ENCODE data around the gene SF3B6. TPM values are rescaled to one million over a fixed set of nuclear protein-coding genes. Genes with fewer than 3 reads are reported as not detected.

SF3B6 gene
- total and polyA plus RNA-seq, 9 of the 15 experiments (the other 6 are each of a cell fraction or from before 2014, with no cell fraction given): 146 to 591 (median 295) TPM

- Histone ChIP-seq H3K9me3 (replicated peaks; ENCODE audit: control insufficient read depth, insufficient read depth, low read depth, low read length) (0 out of 2 replicates have a peak, but pooled peaks cover 3% of the 10 kb centered on the region), H3K4me1 (replicated peaks in 1 of 2; ENCODE audit: control insufficient read depth in 2 of 2, insufficient read depth in 2 of 2, low read length in 2 of 2) (peaks cover 4 to 14% of the 10 kb centered on the region in 2 experiments; a peak in 3 of 5 replicates), H3K36me3 (ENCODE audit: control insufficient read depth, insufficient read depth, low read length) (no peaks in the 10 kb centered on the region), H4K20me1 (replicated peaks; ENCODE audit: control insufficient read depth, insufficient read depth, low read length) (no peaks in the 10 kb centered on the region), H3K27me3 (ENCODE audit: control insufficient read depth in 2 of 2, insufficient read depth in 2 of 2, low read length in 2 of 2) (no peaks in the 10 kb centered on the region), H3K4me3 (no peak overlapping the region), H3K79me2 (ENCODE audit: control insufficient read depth, insufficient read depth, low read length) (no peaks in the 10 kb centered on the region), H2AFZ (ENCODE audit: low read depth, low read length) (peak overlapping the region; percentile 42), H3K9ac (ENCODE audit: insufficient read depth in 1 of 2, low read depth in 2 of 2, low read length in 2 of 2) (0 out of 4 replicates have a peak overlapping the region, but pooled peaks of 1 of the 2 experiments have one; percentile 9), H3K4me2 (ENCODE audit: insufficient read depth, low read length) (peak overlapping the region; percentile 61), H3K9me1 (ENCODE audit: control insufficient read depth, insufficient read depth, low read length) (no peaks in the 10 kb centered on the region), H3K27ac (ENCODE audit: extremely low read depth, low read depth, low read length) (peak overlapping the region; percentile 54; the same call in 2 of the 3 replicates)
- intact Hi-C loops (cut with micrococcal nuclease): no loop called here
- BruUV-seq (replicated peaks): no TSS peak
- in situ Hi-C loops (cut with MboI): no loop called here
- WGBS (ENCODE audit: insufficient coverage, low coverage, missing lambda C conversion rate): 9% methylated on average over 2 of the region's 2 CpGs
- ChIA-PET POLR2A (interaction anchor here (0.8 to 2.7 kb wide), 5 partner anchors 9 to 56 kb away, joined by 3 to 25 read pairs (median 3); partner anchors contain the start of genes FAM228B and PFN4), CTCF (ENCODE audit: low intra/inter-chr PET ratio) (no interaction called here)
- DNase-seq (ENCODE audit: extremely low read depth in 1 of 4, low spot score in 3 of 4) (peak in 2 of 4 experiments; percentile 31 to 38), FAIRE-seq (peak; percentile 69), ATAC-seq (peak; percentile 74)
- 0 out of 4 replicates have a peak, but pooled peaks of 1 of the 2 experiments have one; percentile 12 for TF ChIP-seq HDAC1 (IDR thresholded peaks at IDR 0.05)
- TF ChIP-seq, protein P1, sequence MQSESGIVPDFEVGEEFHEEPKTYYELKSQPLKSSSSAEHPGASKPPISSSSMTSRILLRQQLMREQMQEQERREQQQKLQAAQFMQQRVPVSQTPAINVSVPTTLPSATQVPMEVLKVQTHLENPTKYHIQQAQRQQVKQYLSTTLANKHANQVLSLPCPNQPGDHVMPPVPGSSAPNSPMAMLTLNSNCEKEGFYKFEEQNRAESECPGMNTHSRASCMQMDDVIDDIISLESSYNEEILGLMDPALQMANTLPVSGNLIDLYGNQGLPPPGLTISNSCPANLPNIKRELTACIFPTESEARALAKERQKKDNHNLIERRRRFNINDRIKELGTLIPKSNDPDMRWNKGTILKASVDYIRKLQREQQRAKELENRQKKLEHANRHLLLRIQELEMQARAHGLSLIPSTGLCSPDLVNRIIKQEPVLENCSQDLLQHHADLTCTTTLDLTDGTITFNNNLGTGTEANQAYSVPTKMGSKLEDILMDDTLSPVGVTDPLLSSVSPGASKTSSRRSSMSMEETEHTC (IDR thresholded peaks at IDR 0.05): no peak
- no peak for TF ChIP-seq HDAC3 (IDR thresholded peaks at IDR 0.05; ENCODE audit: borderline replicate concordance, partially characterized antibody)
- no peak for TF ChIP-seq ZNF263 (CRISPR knock-in tag; IDR thresholded peaks at IDR 0.05; ENCODE audit: borderline replicate concordance)
- no peak for TF ChIP-seq SPI1 (IDR thresholded peaks at IDR 0.05; ENCODE audit: borderline replicate concordance, low read depth, low read length)
- no peak for TF ChIP-seq MEF2D (tag; conservative IDR thresholded peaks at IDR 0.05; ENCODE audit: low read depth)
- TF ChIP-seq, protein P2, sequence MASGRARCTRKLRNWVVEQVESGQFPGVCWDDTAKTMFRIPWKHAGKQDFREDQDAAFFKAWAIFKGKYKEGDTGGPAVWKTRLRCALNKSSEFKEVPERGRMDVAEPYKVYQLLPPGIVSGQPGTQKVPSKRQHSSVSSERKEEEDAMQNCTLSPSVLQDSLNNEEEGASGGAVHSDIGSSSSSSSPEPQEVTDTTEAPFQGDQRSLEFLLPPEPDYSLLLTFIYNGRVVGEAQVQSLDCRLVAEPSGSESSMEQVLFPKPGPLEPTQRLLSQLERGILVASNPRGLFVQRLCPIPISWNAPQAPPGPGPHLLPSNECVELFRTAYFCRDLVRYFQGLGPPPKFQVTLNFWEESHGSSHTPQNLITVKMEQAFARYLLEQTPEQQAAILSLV (tag; IDR thresholded peaks at IDR 0.05): no peak
- TF ChIP-seq, protein P3, sequence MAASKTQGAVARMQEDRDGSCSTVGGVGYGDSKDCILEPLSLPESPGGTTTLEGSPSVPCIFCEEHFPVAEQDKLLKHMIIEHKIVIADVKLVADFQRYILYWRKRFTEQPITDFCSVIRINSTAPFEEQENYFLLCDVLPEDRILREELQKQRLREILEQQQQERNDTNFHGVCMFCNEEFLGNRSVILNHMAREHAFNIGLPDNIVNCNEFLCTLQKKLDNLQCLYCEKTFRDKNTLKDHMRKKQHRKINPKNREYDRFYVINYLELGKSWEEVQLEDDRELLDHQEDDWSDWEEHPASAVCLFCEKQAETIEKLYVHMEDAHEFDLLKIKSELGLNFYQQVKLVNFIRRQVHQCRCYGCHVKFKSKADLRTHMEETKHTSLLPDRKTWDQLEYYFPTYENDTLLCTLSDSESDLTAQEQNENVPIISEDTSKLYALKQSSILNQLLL (CRISPR knock-in tag; IDR thresholded peaks at IDR 0.05; ENCODE audit: borderline replicate concordance): no peak
- TF ChIP-seq ZNF668 (CRISPR knock-in tag; IDR thresholded peaks at IDR 0.05): no peak
- TF ChIP-seq, protein P4, sequence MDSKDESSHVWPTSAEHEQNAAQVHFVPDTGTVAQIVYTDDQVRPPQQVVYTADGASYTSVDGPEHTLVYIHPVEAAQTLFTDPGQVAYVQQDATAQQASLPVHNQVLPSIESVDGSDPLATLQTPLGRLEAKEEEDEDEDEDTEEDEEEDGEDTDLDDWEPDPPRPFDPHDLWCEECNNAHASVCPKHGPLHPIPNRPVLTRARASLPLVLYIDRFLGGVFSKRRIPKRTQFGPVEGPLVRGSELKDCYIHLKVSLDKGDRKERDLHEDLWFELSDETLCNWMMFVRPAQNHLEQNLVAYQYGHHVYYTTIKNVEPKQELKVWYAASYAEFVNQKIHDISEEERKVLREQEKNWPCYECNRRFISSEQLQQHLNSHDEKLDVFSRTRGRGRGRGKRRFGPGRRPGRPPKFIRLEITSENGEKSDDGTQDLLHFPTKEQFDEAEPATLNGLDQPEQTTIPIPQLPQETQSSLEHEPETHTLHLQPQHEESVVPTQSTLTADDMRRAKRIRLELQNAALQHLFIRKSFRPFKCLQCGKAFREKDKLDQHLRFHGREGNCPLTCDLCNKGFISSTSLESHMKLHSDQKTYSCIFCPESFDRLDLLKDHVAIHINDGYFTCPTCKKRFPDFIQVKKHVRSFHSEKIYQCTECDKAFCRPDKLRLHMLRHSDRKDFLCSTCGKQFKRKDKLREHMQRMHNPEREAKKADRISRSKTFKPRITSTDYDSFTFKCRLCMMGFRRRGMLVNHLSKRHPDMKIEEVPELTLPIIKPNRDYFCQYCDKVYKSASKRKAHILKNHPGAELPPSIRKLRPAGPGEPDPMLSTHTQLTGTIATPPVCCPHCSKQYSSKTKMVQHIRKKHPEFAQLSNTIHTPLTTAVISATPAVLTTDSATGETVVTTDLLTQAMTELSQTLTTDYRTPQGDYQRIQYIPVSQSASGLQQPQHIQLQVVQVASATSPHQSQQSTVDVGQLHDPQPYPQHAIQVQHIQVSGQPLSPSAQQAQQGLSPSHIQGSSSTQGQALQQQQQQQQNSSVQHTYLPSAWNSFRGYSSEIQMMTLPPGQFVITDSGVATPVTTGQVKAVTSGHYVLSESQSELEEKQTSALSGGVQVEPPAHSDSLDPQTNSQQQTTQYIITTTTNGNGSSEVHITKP (IDR thresholded peaks at IDR 0.05; ENCODE audit: partially characterized antibody): no peak
- TF ChIP-seq MTA1 (IDR thresholded peaks at IDR 0.05; ENCODE audit: borderline replicate concordance): no peak
- no peak for TF ChIP-seq ZNF431 (CRISPR knock-in tag; IDR thresholded peaks at IDR 0.05)
- no peak for TF ChIP-seq XRCC3 (IDR thresholded peaks at IDR 0.05)
- TF ChIP-seq NFIX (CRISPR knock-in tag; IDR thresholded peaks at IDR 0.05; ENCODE audit: low read depth): no peak
These were observed 35.3 kb upstream of the SF3B6 start for GRCh38 chr2:24111407-24111901.

All from K562 (cell line).